ENCODE data around the gene LACRT. TPM values are rescaled to one million over a fixed set of nuclear protein-coding genes. Genes with fewer than 3 reads are reported as not detected.
"Not testable (repeated sequence)": the region's sequence is repeated elsewhere in the genome, so short reads cannot be mapped to it uniquely, and the experiment has no call there.

LACRT gene
- total RNA-seq, 3 donors from 2014 or later, result not detected

DNA sequence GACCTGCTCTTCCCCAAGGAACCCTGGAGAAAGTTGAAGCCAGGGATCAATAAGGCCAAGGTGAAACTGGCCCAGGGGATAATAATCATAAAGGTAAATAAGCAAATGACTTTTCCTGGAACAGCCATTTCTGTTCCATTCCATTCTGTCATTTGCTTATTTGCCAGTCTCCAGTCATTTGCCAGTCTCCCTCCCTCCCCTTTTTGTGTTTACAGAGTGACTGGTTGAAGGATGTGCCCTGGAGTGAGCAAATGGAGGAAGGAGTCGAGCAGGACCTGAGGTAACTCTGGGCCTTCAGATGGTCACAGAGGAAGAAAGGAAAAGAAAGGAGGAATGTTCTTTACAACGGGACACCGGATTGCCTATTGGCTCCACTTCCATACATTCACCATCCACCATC lies 31.3 kb upstream of the LACRT start:
- no peaks in the 10 kb centered on the region for H3K36me3 ChIP-seq
- no peak overlapping the region for H3K4me3 ChIP-seq
- no peaks in the 10 kb centered on the region for H3K27me3 ChIP-seq
- intact Hi-C loops (cut with DNase I; ENCODE audit: low total_unique reads), result no loop called here
- peak overlapping the region; percentile 38 to 48 for H3K27ac ChIP-seq
- DNase-seq (ENCODE audit: low spot score in 2 of 2), result no peak
- no peaks in the 10 kb centered on the region for H3K4me1 ChIP-seq
- TF ChIP-seq POLR2AphosphoS5 (IDR thresholded peaks at IDR 0.05), result no peak
- TF ChIP-seq POLR2A (IDR thresholded peaks at IDR 0.05), result no peak
- TF ChIP-seq, protein P1, sequence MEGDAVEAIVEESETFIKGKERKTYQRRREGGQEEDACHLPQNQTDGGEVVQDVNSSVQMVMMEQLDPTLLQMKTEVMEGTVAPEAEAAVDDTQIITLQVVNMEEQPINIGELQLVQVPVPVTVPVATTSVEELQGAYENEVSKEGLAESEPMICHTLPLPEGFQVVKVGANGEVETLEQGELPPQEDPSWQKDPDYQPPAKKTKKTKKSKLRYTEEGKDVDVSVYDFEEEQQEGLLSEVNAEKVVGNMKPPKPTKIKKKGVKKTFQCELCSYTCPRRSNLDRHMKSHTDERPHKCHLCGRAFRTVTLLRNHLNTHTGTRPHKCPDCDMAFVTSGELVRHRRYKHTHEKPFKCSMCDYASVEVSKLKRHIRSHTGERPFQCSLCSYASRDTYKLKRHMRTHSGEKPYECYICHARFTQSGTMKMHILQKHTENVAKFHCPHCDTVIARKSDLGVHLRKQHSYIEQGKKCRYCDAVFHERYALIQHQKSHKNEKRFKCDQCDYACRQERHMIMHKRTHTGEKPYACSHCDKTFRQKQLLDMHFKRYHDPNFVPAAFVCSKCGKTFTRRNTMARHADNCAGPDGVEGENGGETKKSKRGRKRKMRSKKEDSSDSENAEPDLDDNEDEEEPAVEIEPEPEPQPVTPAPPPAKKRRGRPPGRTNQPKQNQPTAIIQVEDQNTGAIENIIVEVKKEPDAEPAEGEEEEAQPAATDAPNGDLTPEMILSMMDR (IDR thresholded peaks at IDR 0.05), result no peak
- H3K9me3 ChIP-seq, result no peaks in the 10 kb centered on the region

DNA sequence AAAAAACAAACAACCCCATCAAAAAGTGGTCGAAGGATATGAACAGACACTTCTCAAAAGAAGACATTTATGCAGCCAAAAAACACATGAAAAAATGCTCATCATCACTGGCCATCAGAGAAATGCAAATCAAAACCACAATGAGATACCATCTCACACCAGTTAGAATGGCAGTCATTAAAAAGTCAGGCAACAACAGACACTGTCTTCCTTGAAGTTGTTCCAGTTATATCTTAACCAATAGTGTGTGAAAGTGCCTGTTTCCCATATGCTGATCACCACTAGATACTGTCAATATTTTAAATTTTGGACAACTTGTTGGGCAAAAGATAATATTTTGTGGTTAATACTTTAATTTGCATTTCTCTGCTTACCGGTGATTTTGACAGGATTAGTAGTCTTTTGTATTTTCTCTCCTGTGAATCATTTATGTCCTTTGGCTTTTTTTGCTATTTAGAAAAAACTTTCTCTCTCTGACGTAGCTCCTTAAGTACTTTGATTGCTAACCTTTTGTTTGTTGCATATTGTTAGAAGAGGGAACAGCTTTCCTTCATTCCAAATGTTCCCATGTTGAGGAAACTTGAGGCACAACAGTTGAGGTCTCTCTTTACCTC lies 30.4 kb upstream of the LACRT start:
- H3K36me3 ChIP-seq; H3K9me3 ChIP-seq; intact Hi-C loops (cut with DNase I; ENCODE audit: low total_unique reads); H3K4me3 ChIP-seq; H3K27me3 ChIP-seq; H3K4me1 ChIP-seq; DNase-seq (ENCODE audit: low spot score in 2 of 2): not testable (repeated sequence)
- peak overlapping the region; percentile 17 to 48 for H3K27ac ChIP-seq

DNA sequence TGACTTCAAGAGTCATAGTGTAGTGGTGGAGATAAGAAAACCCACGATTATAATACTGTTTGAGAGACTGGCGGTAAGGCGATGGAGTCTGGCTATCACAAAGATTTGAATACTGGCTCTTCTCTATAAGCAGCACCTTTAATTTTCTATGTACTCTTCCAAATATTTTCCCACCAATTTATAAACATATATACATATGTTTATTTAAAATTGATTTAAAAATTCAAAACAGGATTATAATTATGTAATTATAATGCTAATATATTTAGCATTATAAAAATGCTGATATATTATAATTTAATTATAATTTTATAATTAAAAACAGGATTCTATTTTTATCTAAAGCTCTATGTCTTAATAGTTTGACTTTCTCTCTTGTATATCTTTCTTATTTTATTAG lies 28.9 kb upstream of the LACRT start:
- DNase-seq (ENCODE audit: low spot score in 2 of 2), result no peak
- Histone ChIP-seq H3K27me3 (no peaks in the 10 kb centered on the region), H3K4me3 (no peak overlapping the region), H3K9me3 (no peaks in the 10 kb centered on the region), H3K4me1 (no peaks in the 10 kb centered on the region), H3K27ac (no peak overlapping the region), H3K36me3 (no peaks in the 10 kb centered on the region)
- intact Hi-C loops (cut with DNase I; ENCODE audit: low total_unique reads), result no loop called here
- TF ChIP-seq POLR2AphosphoS5 (IDR thresholded peaks at IDR 0.05) (no peak), POLR2A (IDR thresholded peaks at IDR 0.05) (no peak)
- TF ChIP-seq, protein P1 (IDR thresholded peaks at IDR 0.05), result no peak

DNA sequence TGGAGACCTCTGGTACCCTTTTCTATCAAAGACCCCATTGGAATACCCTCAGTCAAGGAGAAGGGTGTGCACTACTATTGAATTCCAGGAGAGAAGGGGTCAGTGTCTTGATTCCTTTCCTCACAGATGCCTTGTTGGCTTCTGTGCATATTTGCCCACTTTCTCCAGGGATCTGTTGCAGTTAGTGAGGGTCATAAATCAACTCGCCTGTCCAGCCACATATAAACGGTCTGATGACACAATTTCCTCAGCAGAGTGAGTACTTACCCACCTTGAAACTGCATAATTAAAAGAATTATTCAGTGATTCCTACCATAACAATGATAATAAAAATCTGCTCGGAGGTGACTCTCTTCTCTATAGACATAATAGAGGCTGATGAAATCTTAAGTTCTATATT lies 27.3 kb upstream of the LACRT start:
- Histone ChIP-seq H3K4me3 (no peak overlapping the region), H3K27me3 (no peaks in the 10 kb centered on the region), H3K36me3 (no peaks in the 10 kb centered on the region), H3K9me3 (no peaks in the 10 kb centered on the region), H3K27ac (peak overlapping the region in 1 of 2 donors; percentile 41), H3K4me1 (no peaks in the 10 kb centered on the region)
- intact Hi-C loops (cut with DNase I; ENCODE audit: low total_unique reads), result no loop called here
- DNase-seq (ENCODE audit: low spot score in 2 of 2), result no peak
- TF ChIP-seq POLR2A (IDR thresholded peaks at IDR 0.05), result no peak
- TF ChIP-seq, protein P1 (IDR thresholded peaks at IDR 0.05), result no peak
- TF ChIP-seq POLR2AphosphoS5 (IDR thresholded peaks at IDR 0.05), result no peak

DNA sequence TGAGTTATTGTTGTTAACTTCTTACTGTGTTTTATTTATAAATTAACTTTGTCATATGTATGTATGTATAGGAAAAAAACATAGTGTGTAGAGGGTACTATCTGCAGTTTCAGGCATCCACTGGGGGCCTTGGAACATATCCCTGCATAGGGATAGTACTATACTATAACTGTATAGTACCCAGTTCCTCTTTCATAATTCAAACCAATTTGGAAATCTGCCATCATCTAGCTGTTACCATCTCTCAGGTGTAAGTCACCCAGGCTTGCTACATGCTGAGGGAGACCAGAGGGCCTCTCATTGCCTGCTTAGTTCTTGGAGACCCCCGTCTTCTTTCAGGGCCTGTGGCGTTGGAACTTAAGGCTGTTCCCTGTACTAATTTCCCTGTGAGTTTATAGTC lies 26.4 kb upstream of the LACRT start:
- peak overlapping the region; percentile 41 to 74 for H3K27ac ChIP-seq
- TF ChIP-seq POLR2A (IDR thresholded peaks at IDR 0.05) (no peak), POLR2AphosphoS5 (IDR thresholded peaks at IDR 0.05) (no peak)
- TF ChIP-seq, protein P1 (IDR thresholded peaks at IDR 0.05), result no peak
- no peaks in the 10 kb centered on the region for H3K9me3 ChIP-seq
- H3K27me3 ChIP-seq, result no peaks in the 10 kb centered on the region
- H3K4me1 ChIP-seq, result no peaks in the 10 kb centered on the region
- no peak overlapping the region for H3K4me3 ChIP-seq
- intact Hi-C loops (cut with DNase I; ENCODE audit: low total_unique reads), result no loop called here
- DNase-seq (ENCODE audit: low spot score in 2 of 2), result no peak
- no peaks in the 10 kb centered on the region for H3K36me3 ChIP-seq

Measured in breast epithelium (tissue), 4 donors.